Measurements from ENCODE around the gene CLRN3.

DNA sequence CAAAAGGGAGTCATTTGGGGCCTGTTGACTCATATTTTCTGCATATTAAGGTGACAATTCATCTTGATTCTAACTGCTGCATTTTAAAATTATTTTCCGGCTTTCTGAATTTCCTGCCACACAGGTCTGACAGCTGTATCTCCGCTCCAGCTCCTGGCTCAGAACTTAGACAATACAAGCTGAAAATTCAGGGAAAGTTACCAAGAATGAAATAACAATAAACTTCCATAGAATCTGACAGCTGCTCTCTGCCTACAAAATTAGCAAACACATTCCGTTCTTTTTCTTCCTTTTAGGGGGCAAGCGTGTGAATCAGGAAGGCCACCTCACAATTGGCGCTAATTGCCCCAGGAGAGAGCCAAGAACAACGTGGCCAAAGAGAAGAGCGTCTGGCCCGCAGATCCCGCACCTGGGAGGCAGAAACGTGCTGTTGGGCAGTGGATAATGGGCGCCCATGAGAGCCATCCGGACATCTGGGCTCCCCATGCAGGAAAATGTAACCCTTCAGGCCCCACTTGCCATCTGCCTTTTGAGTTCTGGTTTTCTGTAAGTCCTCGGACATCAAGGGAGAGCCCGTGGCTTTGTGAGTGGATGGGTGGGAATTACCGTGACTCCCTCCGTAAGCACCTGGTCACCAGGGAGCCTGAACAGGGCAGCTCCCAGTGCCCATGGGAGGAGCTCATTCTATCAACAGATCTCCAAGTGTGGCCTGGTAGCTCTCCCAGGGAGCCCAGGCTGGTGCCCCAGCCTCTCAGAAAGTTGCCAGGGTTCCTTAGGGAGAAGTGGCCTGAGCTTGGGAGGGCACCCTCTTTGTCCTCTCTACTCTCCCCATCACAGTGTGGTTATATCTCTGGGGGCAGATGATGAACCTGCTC, 5.0 kb downstream of the CLRN3 start:
- TF ChIP-seq EP300 (IDR thresholded peaks at IDR 0.05) (no peak), POLR2A (IDR thresholded peaks at IDR 0.05) (no peak)
- TF ChIP-seq, protein P1, sequence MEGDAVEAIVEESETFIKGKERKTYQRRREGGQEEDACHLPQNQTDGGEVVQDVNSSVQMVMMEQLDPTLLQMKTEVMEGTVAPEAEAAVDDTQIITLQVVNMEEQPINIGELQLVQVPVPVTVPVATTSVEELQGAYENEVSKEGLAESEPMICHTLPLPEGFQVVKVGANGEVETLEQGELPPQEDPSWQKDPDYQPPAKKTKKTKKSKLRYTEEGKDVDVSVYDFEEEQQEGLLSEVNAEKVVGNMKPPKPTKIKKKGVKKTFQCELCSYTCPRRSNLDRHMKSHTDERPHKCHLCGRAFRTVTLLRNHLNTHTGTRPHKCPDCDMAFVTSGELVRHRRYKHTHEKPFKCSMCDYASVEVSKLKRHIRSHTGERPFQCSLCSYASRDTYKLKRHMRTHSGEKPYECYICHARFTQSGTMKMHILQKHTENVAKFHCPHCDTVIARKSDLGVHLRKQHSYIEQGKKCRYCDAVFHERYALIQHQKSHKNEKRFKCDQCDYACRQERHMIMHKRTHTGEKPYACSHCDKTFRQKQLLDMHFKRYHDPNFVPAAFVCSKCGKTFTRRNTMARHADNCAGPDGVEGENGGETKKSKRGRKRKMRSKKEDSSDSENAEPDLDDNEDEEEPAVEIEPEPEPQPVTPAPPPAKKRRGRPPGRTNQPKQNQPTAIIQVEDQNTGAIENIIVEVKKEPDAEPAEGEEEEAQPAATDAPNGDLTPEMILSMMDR (IDR thresholded peaks at IDR 0.05): no peak
